H1 (cell line): ENCODE data around the gene PLCB4.

Experiments used
- ATF2 ChIP-seq: IDR thresholded peaks from 2 replicates; pipeline ENCODE4 v1.6.1; 2012; ENCODE audit warnings: low read length, inconsistent platforms
- BACH1 ChIP-seq: IDR thresholded peaks from 2 replicates; pipeline ENCODE4 v1.6.1; 2012; ENCODE audit warnings: low read length, improper control_type of control experiment
- EZH2 ChIP-seq: fragments of 200-600 bp; sonication (generic); IDR thresholded peaks from 2 replicates; pipeline ENCODE4 v1.7.1; 2012; ENCODE audit warnings: low read depth, mild to moderate bottlenecking, moderate library complexity, low read length, inconsistent platforms; ENCODE audit not compliant: severe bottlenecking
- KDM1A ChIP-seq: fragments of 200-600, 300-600 bp; sonication (generic); IDR thresholded peaks from 2 replicates; pipeline ENCODE4 v1.7.1; 2016; ENCODE audit warnings: mild to moderate bottlenecking, low read length, borderline replicate concordance
- MAX ChIP-seq: IDR thresholded peaks from 2 replicates; pipeline ENCODE4 v1.6.1; 2012; ENCODE audit warnings: inconsistent platforms
- PHF8 ChIP-seq: fragments of 200-600 bp; sonication (generic); conservative IDR thresholded peaks from 2 replicates; pipeline ENCODE4 v1.7.1; 2012; ENCODE audit warnings: low read depth, mild to moderate bottlenecking, inconsistent platforms, low read length, moderate library complexity
- POLR2A ChIP-seq, 2 experiments: IDR thresholded peaks; 1 replicate in 1 of 2; 2 replicates in 1 of 2; pipeline ENCODE4 v1.6.1; 2011; ENCODE audit warnings: low read depth in 2 of 2, low read length in 2 of 2, mild to moderate bottlenecking in 2 of 2; ENCODE audit errors: control extremely low read depth in 1 of 2
- POLR2AphosphoS5 ChIP-seq: IDR thresholded peaks from 2 replicates; pipeline ENCODE4 v1.6.1; 2011; ENCODE audit warnings: low read depth, low read length
- RFX5 ChIP-seq: IDR thresholded peaks from 2 replicates; pipeline ENCODE4 v1.6.1; 2011; ENCODE audit warnings: low read depth, low read length, improper control_type of control experiment, borderline replicate concordance
- SAP30 ChIP-seq: fragments of 300-600 bp; sonication (generic); IDR thresholded peaks from 2 replicates; pipeline ENCODE4 v1.7.1; 2012; ENCODE audit warnings: low read length, moderate library complexity, mild to moderate bottlenecking, inconsistent platforms; ENCODE audit not compliant: insufficient read depth, insufficient replicate concordance
- SRF ChIP-seq: IDR thresholded peaks from 2 replicates; pipeline ENCODE4 v1.6.1; 2011; ENCODE audit warnings: mild to moderate bottlenecking, low read depth, low read length, moderate library complexity
- TAF1 ChIP-seq: IDR thresholded peaks from 2 replicates; pipeline ENCODE4 v1.6.1; 2011; ENCODE audit warnings: mild to moderate bottlenecking, low read depth, low read length
- TF ChIP-seq, protein P1 (sequence below): IDR thresholded peaks from 2 replicates; pipeline ENCODE4 v1.6.1; 2011; ENCODE audit warnings: low read length, improper control_type of control experiment
- TF ChIP-seq, protein P2 (sequence below), 3 experiments: IDR thresholded peaks; 1 replicate in 2 of 3; 2 replicates in 1 of 3; pipeline versions ENCODE4 v1.5.1 to v1.6.1; 2011; ENCODE audit warnings: low read length in 3 of 3, mild to moderate bottlenecking in 3 of 3, inconsistent platforms in 2 of 3, low read depth in 1 of 3, moderate library complexity in 1 of 3; ENCODE audit not compliant: insufficient read depth in 1 of 3; ENCODE audit errors: control extremely low read depth in 1 of 3

DNA sequence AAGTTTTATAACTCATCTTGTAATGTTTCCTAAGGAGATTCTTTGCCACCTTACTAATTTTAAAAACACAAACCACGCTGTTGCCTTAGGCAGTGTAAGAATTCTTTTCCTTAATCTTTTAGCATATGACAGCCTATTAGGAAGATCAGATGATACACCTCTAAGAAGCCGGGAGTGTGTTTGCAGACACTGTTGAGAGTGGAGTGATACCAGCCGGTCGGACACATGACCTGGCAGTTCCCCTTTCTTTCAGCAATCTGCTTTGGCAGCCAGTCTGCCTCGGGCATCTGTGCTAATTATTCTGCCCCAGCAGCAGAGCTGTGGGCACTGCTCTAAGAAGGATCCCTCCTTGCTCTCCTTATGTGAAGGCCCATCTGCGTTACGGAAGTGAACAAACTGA, 50.9 kb downstream of the PLCB4 start:
- TF ChIP-seq, protein P1, sequence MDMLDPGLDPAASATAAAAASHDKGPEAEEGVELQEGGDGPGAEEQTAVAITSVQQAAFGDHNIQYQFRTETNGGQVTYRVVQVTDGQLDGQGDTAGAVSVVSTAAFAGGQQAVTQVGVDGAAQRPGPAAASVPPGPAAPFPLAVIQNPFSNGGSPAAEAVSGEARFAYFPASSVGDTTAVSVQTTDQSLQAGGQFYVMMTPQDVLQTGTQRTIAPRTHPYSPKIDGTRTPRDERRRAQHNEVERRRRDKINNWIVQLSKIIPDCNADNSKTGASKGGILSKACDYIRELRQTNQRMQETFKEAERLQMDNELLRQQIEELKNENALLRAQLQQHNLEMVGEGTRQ: no peak
- TF ChIP-seq PHF8: no peak
- no peak for TF ChIP-seq POLR2A (IDR thresholded peaks at IDR 0.05; ENCODE audit: control extremely low read depth in 1 of 2, low read depth in 2 of 2, low read length in 2 of 2)
- TF ChIP-seq BACH1: no peak
- TF ChIP-seq MAX: no peak
- TF ChIP-seq TAF1: no peak
- TF ChIP-seq EZH2: no peak
- no peak for TF ChIP-seq SAP30
- TF ChIP-seq, protein P2, sequence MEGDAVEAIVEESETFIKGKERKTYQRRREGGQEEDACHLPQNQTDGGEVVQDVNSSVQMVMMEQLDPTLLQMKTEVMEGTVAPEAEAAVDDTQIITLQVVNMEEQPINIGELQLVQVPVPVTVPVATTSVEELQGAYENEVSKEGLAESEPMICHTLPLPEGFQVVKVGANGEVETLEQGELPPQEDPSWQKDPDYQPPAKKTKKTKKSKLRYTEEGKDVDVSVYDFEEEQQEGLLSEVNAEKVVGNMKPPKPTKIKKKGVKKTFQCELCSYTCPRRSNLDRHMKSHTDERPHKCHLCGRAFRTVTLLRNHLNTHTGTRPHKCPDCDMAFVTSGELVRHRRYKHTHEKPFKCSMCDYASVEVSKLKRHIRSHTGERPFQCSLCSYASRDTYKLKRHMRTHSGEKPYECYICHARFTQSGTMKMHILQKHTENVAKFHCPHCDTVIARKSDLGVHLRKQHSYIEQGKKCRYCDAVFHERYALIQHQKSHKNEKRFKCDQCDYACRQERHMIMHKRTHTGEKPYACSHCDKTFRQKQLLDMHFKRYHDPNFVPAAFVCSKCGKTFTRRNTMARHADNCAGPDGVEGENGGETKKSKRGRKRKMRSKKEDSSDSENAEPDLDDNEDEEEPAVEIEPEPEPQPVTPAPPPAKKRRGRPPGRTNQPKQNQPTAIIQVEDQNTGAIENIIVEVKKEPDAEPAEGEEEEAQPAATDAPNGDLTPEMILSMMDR (IDR thresholded peaks at IDR 0.05; ENCODE audit: control extremely low read depth in 1 of 3, insufficient read depth in 1 of 3, low read depth in 1 of 3, low read length in 3 of 3): no peak
- no peak for TF ChIP-seq POLR2AphosphoS5
- no peak for TF ChIP-seq RFX5
- no peak for TF ChIP-seq ATF2
- TF ChIP-seq SRF: no peak
- TF ChIP-seq KDM1A: no peak
